GM10266 (cell line): Measurements from ENCODE around the gene BID.

Source experiments
- DNase-seq: peaks from one replicate; pipeline ENCODE4 v3.0.0; 2012; ENCODE audit errors: extremely low spot score
- TF ChIP-seq, protein P1 (sequence below): IDR thresholded peaks from 2 replicates; pipeline ENCODE4 v1.5.1; 2012; ENCODE audit warnings: mild to moderate bottlenecking, low read depth; ENCODE audit not compliant: control insufficient read depth, insufficient read depth; ENCODE audit errors: missing control alignments

Gene BID

GRCh38 chr22:17741866-17742526 is 32.3 kb downstream of the BID start:
- TF ChIP-seq, protein P1, sequence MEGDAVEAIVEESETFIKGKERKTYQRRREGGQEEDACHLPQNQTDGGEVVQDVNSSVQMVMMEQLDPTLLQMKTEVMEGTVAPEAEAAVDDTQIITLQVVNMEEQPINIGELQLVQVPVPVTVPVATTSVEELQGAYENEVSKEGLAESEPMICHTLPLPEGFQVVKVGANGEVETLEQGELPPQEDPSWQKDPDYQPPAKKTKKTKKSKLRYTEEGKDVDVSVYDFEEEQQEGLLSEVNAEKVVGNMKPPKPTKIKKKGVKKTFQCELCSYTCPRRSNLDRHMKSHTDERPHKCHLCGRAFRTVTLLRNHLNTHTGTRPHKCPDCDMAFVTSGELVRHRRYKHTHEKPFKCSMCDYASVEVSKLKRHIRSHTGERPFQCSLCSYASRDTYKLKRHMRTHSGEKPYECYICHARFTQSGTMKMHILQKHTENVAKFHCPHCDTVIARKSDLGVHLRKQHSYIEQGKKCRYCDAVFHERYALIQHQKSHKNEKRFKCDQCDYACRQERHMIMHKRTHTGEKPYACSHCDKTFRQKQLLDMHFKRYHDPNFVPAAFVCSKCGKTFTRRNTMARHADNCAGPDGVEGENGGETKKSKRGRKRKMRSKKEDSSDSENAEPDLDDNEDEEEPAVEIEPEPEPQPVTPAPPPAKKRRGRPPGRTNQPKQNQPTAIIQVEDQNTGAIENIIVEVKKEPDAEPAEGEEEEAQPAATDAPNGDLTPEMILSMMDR: no peak
- DNase-seq: no peak

GRCh38 chr22:17739196-17739975 is 34.9 kb downstream of the BID start:
- TF ChIP-seq, protein P1: no peak
- DNase-seq: no peak

DNA sequence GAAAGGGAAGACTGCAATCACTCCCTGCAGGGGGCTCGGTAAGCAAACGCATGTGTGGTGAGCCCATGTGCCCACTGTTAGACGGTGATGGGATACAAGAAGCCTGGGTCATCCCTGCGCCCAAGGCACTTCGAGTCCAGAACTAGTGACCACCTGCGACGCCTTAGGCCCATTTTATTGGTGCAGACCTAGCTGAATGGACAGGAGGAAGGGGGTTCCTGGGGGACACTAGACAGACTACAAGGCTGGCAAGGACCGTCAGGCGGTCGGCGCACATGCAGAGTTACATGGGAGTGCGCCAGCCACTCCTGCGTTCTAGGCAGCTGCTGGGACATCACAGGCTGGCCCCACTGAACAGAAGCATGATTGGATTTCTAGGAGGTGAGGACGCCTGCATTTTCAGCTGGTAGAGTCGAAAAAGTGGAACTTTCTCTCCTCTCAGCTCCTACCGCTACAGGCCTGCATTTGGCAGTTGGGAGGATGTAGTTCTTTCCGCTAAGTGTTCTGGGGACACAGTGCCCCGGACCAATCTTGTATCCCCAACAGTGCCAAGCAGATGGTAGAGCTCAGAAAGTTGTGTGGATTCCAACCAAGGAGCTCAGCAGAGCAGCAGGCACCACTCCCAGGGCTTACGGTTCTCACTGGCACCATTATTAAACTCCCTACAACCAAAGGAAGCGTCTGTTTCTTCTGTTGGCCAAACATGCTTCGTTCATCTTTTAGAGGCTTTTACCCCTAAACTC is 35.7 kb downstream of the BID start:
- DNase-seq: no peak
- TF ChIP-seq, protein P1: no peak

- DNase-seq: no peak
- TF ChIP-seq, protein P1: no peak
These were observed 40.1 kb downstream of the BID start for GRCh38 chr22:17734187-17734586.

- TF ChIP-seq, protein P1: no peak
- no peak for DNase-seq
These were observed 40.8 kb downstream of the BID start for GRCh38 chr22:17733466-17733865.

- TF ChIP-seq, protein P1: no peak
- DNase-seq: no peak
These were observed 41.9 kb downstream of the BID start for GRCh38 chr22:17732251-17732854.
